ENCODE results near the gene WDR62.
"Not testable (repeated sequence)": the region's sequence is repeated elsewhere in the genome, so short reads cannot be mapped to it uniquely, and the experiment has no call there.

The WDR62 gene

DNA sequence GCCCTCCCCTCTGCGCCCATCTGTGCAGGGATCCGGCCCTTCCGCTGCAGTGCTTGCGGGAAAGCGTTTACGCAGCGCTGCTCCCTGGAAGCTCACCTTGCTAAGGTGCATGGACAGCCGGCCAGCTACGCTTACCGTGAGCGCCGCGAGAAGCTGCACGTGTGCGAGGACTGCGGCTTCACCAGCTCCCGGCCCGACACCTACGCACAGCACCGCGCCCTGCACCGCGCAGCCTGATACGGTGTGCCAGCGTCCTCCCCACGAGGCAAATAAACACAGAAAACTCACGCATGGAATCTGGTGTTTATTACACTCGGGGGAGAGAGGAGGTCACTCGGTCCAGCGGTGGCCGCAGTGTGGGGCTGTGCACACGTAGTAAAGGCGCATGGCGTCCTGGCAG, 58.7 kb downstream of the WDR62 start:
- DNase-seq, result no peak

DNA sequence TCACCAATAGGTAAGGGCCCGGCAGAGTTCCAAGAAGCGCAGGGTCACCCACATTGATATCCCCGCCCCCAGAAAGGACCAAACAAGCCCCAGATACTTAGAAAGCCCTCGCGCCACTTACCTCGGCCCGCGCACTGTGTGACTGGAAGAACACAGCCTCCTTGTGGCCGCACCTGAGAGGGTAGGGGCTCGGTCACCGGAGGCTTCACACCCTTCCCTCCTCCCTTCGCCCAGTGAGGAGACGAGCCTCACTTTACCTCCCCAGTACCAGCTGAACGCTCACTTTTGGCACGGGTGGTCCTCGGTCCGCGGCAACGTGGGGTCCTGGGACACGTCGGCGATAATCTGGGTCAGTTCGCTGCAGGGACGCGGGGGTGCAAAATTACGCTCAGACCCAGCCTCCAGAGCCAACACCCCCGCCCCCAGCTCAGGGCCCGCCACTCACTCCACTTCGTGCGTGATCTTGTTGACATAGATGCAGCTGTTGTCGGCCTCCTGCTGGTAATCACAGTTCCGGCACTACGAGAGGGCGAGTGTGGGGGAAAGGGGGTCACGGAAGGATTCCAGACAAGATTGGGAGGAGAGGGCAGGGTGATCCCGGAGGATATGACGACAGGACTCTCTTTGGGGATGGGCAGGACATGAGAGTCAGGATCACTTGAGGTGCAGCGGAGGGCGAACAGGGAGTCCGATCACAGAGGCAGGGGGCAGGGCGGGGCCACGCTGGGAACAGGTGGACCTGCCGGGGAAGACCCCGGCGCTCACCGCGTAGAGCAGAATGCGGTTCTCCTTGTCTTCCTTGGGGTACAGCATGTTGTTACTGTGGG, 59.4 kb downstream of the WDR62 start:
- DNase-seq, result peak in 1 of 2 experiments; percentile 61

DNA sequence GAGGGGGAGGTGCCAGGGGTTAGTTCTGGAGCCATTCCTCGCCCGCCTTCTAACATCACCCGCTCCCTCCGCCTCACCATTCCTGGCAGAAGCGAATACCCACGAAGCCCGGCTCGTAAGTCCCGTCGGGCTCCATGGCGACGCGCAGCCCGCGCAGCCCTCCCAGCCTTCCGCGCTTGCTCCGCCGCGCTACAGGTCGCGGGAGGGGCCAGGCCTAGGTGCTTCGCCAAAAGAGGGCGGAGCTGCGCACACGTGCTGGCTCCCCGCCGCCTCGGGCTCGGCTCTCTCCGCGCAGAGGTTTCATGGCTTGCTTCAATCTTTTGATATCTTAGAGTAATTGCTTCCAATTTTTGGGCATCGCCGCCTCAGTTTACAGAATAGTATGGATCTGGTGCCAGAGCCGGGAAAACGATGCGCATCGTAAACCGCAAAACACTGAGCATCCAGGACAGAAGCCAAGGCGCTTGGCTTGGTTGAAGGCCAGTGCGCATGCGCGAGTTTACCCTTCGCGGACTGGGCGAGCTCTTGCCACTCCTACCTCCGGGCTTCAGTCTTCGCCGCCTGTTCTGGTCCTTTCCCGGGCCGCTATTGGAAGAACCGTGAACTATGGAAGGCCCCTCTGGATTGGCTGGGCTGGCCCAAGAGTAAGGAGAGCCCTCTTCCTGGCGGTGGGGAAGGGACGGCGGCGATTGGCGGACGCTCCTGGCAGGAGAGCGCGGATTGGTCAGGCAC, 60.2 kb downstream of the WDR62 start, which contains the start of gene POLR2I:
POLR2I (minus strand) TSS at position 155 of the 732 bp plus-strand sequence; CDS start at position 136, 19 bp downstream.
- DNase-seq, result peak; percentile 99 to 100

DNA sequence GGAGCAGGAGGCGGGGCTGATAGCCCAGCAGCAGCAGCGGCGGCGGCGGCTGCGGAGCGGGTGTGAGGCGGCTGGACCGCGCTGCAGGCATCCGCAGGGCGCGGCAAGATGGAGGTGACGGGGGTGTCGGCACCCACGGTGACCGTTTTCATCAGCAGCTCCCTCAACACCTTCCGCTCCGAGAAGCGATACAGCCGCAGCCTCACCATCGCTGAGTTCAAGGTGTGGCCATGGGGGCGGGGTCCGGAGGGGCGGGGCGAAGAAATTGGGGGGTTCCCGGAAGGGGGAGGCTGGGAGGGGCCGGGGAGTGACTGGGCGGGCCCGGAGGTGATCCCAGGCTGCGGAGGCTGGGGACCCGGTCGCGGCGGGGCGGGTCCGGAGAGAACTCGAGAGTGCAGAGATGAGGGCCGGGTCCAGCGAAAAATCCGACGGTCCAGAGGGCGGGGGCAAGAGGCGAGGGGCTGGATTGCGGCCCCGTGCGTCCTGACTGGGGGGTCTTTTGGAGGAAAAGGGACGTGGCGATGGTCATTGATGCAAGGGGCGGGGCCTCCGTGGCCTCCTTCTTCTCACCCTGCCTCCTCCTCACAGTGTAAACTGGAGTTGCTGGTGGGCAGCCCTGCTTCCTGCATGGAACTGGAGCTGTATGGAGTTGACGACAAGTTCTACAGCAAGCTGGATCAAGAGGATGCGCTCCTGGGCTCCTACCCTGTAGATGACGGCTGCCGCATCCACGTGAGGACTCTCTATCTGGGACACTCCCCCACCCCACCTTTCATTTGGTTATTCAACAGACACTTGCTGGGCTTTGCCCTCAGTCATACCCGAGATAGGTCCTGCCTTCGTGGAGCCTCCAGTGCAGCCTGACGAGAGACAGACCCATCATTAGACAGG, 61.0 kb downstream of the WDR62 start, which contains the start of gene TBCB:
TBCB (plus strand) TSS at position 16 of the 891 bp plus-strand sequence; CDS start at position 109, 93 bp downstream.
- no peak for DNase-seq

DNA sequence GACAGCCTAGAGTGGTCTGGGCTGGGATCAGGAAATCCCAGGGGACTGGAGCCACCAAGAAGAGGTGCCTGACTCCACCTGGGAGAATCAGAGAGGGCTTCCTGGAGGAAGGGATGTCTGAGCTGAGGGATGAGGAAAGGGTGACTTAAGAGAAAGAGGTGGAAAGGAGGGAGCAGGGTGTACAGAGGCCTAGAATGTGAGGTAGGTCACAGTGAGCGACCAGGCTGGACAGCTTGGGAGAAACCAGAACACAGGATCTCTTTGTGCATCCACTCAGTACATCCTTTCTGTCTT, 61.6 kb downstream of the WDR62 start:
- DNase-seq, result no peak

DNA sequence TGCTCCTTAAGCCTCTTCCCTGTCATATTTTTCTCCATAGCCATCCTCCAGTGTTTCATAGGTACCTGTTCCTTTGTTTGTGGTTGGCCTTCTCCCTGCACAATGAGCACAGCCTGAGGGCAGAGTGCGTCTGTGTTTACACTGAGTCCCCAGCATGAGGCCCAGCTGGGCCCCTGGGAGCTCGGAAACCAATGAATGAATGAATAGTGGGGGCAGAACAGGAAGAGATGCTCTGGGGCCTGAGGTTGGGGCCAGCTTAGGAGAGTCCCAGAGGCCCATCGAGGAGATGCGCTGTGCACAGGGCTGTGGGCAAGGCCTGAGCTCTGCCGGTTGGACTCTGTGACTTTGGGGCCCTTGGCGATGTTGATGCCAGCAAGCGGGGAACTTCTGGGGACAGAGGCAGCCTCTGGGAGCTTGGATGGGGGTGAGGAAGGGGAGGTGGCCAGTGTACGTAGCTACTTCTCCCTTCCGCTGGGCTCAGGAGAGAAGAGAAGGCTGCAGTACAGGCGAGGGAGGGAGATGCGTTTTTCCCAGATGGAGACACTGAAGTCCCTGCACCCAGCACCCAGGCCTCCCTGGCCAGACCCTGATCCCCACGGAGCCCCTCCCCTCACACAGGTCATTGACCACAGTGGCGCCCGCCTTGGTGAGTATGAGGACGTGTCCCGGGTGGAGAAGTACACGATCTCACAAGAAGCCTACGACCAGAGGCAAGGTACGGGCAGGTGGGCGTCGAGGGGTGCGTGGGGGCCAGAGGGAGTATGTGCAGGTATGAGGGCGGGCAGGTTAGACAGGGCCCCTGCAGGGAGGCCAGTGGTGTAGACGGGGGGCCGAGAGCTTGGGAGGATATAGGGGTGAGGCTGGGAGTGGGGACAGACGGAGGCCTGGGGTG, 65.6 kb downstream of the WDR62 start:
- no peak for DNase-seq

DNA sequence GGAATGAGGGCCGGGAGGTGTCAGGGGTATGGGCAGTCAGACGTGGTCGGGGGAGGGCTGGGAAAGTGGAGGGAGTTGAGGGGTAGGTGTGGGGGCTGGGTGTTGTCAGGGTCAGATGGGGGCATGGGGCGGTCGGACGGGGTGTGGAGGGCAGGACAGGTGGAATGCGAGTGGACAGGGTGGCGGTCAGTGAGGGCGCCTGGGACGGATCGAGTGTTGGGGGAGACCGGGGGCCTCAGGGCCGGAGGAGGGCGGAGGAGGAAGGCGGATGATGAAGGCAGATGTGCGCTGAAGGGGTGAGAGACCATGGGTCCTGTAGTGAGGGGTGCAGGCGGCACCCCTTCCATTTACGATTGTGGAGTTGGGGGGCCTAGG, 66.3 kb downstream of the WDR62 start:
- no peak for DNase-seq

DNA sequence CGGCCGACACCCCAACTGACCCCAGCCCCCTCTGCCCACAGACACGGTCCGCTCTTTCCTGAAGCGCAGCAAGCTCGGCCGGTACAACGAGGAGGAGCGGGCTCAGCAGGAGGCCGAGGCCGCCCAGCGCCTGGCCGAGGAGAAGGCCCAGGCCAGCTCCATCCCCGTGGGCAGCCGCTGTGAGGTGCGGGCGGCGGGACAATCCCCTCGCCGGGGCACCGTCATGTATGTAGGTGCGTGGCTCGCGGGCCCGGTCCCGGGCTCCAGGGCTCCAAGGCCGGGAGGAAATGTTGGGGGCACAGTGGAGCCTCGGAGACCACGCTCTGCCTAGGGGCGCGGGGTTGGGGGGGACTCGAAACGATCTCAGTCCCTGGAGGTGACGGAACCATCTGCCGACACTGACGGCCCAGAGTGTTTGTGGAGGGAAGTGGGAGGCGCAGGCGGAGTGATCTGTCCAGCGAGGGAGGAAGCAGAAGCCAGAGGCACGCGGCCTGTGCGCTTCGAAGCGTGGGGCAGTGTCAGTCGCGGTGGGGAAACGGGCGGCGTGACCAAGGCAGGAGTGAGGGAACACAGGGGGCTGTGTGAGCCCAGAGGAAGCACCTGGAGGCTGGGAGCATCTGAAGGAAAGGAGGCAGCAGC, 66.9 kb downstream of the WDR62 start:
- no peak for DNase-seq

DNA sequence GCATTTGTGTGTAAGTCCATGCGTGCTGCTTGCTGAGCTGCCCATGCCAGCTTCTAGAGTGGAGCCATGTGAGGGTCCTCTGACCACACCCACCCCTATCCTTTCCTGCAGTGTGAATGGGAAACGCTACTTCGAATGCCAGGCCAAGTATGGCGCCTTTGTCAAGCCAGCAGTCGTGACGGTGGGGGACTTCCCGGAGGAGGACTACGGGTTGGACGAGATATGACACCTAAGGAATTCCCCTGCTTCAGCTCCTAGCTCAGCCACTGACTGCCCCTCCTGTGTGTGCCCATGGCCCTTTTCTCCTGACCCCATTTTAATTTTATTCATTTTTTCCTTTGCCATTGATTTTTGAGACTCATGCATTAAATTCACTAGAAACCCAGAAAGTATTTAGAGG, 70.9 kb downstream of the WDR62 start:
- no peak for DNase-seq

DNA sequence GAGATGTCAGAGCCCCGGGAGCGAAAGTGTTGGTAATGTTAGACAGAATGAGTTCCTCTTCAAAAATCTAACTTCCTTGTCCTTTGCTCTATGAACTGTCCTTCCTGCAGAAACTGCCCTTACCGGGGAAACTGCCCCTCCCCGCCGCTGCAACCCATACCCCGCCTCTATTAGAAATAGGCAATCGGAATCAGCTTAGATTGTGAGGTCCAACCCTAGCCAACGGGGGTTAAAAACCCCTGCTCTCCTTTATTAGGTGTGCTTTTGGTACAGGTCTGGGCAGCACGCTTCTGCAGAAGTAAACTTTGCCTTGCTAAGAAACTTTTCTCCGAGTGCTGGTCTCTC, 73.7 kb downstream of the WDR62 start:
- DNase-seq, result no peak

DNA sequence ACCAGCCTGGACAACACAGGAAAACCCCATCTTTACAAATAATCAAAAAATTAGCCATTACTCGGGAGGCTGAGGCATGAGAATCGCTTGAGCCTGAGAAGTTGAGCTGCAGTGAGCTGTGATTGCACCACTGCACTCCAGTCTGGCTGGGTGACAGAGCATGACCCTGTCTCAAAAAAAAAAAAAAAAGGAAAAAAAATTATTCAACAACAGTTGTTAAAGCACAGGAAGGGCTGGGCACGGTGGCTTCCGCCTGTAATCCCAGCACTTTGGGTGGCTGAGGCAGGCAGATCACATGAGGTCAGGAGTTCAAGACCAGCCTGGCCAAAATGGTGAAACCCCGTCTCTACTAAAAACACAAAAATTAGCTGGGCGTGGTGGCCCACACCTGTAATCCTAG, 76.5 kb downstream of the WDR62 start:
- not testable (repeated sequence) for DNase-seq

DNA sequence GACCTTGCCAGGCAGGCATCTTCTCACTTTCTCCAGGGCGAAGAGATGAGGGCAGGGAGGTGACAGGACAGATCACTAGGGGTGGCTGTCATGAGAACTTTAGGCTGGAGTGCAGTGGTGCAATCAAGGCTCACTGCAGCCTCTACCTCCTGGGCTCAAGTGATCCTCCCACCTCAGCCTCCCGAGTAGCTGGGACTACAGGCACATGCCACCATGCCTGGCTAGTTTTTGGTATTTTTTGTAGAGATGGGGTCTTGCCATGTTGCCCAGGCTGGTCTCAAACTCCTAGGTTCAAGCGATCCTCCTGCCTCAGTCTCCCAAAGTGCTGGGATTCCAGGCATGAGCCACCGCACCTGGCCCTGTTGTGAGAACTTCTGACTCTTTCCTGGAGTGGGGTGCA, 80.2 kb downstream of the WDR62 start:
- DNase-seq, result not testable (repeated sequence)

DNA sequence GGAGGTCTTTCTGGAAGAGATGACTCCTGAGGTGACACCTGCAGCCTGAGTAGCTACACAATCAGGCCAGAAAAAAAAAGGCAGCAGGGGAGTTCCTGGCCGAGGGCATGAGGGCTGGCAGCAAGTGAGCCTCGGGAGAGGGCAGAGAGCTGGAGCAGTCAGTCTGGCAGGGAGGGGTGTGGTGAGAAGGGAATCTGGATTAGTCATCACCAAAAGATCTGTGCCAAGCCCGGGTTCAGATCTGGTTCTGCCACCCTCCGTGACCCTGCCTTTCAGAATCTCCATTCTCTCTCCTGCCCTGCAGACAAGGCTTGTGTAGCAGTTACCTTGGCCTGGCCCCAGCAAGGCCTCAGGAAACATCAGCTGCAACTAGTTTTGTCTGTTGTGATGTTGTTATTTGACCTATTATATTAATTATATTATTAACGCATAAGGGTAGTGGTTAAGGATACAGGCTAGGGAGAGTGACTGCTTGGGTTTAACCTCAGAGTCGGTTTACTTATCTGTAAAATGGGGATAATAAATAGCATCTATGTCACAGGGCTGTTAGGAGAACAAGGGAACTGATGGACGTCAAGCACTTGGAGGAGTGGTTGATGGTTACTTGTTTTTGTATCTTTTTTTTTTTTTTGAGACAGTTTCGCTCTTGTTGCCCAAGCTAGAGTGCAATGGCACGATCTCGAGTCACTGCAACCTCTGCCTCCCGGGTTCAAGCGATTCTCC, 82.4 kb downstream of the WDR62 start:
- DNase-seq, result peak in 1 of 2 experiments; percentile 34

DNA sequence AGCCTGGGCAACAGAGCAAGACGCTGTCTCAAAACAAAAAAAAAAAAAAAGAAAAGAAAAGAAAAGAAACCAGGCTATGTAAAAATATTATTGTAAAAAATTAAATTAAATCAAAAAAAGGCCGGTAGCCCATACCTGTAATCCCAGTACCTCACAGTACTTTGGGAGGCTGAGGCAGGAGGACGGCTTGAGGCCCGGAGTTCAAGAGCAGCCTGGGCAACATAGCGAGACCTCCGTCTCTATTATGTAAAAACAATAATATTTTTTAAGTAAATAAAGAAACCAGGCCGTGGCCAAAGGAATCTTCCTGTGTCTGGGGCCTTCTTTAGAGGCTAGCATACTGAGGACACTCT, 84.4 kb downstream of the WDR62 start:
- DNase-seq, result no peak

DNA sequence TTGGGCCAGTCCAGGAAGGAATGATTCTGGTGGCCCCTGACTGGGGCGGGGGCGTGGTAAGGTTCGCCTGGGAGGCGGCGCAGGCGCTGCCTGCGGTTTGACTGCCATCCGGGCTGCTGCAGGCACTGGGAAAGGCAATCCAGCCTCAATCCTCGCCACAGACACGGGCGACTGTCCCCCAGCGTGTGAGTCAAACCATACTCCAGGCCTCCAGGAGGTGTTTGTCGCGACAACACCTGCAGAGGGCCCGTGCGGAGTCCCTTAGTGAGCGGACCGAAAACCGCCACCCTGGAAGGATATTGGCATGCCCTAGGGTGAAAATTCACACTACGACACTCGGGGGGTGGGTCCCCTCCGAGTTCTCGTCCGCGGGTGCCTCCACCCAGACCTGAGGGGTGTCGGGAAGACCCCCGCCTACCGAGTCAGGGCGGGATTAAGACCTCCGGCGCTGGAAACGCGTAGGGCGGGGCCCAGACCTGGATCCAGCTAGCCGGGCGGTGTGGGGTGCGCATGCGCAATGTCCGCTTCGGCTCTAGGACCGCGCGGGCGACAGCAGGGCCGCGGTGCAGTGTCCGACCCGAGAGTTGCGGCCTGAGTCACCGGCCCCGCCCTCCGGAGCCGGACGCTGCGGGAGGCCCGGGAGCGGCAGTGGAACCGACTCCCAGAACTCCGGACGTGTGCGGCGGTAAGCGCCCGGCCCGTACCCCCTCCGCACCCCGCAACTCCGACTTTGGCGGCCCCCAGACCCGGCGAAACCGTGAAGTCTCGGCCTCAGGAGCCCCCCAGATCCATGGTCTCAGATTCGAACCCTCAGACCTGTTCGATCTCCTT, 85.0 kb downstream of the WDR62 start, which contains the start of gene CAPNS1:
CAPNS1 (plus strand) TSS at position 594 of the 831 bp plus-strand sequence. CDS start 946 bp downstream, outside the sequence.
- DNase-seq, result peak; percentile 91 to 99

DNA sequence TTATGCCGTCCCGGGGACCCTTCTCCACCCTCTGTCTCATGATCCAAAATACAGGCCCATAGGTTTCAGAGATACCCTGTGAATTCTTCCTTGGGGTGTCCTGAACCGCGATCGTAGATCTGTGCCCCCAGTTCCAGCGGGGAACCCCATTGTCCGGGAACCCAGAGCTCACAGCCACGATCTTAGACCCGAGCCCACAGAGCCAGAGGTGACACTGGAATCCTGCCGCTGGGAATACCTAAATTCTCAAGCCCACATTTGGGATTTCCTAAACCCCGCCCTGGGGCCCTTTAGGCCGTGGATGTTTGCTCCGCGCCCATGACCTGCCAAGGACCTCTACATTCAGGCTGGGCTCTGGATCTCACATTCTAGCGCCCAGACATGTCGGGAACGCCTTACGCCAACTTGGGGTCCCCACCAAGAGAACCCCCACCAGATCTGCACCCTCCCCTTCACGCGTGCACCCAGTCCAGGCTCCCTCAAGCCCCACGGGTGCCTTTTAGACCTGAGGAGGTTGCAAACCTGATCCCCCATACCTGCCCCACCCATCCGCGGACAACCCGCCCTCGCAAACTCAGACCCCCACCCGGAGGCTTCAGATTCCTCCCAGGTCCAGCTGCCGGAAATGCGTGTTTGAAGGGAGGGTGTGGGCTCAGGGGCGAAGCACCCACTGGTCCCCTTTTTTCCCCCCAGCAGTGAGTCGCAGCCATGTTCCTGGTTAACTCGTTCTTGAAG, 85.8 kb downstream of the WDR62 start:
- peak; percentile 49 to 55 for DNase-seq

DNA sequence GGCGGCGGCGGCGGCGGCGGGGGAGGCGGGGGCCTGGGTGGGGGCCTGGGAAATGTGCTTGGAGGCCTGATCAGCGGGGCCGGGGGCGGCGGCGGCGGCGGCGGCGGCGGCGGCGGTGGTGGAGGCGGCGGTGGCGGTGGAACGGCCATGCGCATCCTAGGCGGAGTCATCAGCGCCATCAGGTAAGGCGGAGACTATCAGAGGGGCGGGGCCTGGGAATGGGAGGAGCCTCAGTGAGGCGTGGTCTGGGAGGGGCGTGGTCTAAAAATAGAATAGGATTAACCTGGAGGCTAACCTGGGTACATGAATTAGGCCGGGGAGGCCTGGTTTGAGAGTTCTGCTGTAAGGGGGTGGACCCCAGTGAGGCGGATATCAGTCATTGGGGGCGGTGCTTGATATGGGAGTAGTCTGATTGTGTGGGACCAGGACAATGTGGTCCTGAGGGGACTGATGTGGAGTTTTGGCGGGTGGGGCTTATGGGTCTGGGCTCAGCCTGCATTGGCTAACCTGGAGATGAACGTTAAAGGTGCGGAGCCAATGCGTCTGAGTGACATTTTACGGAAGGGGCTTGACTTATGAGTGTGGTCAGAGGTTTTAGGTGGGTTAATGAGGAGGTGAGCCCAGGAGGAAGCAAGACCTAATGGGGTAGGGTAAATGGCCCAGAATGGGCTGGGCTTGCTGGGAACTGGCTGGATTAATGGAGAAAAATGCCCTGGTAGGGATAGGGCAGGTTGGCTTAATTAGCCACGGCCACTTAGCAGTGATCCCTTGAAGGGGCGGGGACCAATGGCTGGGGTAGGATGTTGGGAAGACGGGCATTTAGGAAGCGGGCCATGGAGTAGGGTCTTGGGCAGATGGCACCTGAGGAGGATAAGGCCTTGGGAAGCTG, 86.6 kb downstream of the WDR62 start:
- DNase-seq, result peak; percentile 64 to 87

DNA sequence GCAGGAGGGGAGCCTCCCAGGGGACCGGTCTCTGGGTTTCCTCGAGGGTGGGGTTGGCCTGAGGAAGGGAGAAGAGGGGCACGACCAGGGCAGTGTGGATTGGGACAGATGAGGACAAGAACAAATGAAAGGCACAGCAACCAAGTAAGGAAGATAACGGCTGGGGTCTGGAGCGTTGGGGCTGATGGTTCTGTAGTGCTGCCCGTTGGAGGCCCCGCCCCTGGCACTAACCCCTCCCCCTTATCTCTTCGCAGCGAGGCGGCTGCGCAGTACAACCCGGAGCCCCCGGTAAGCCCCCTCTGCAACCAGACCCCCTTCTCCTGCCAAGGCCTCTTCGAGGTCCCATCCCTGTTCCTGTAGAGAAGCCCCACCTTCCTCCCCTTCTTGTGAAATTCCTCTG, 87.3 kb downstream of the WDR62 start:
- no peak for DNase-seq
